Lower lobe of right lung (tissue), 2 donors: Measurements from ENCODE around the gene CXCL10. TPM values are rescaled to one million over a fixed set of nuclear protein-coding genes. Genes with fewer than 3 reads are reported as not detected.

Source experiments
- ATAC-seq, 2 donors: fragments of 200-7000 bp; cut with Tn5 transposase; one replicate each; pipeline ENCODE4 v1.9.1; 2020 to 2022; ENCODE audit warnings: mild to moderate bottlenecking in 2 of 2, moderate library complexity in 2 of 2
- DNase-seq: peaks from one replicate; pipeline ENCODE4 v3.0.0-alpha.2; 2020
- H3K27ac ChIP-seq: fragments of 200-600 bp; one replicate; pipeline ENCODE4 v1.8.0; 2022
- H3K27me3 ChIP-seq: fragments of 200-600 bp; one replicate; pipeline ENCODE4 v1.8.0; 2022; ENCODE audit warnings: low read depth
- H3K36me3 ChIP-seq: fragments of 200-600 bp; one replicate; pipeline ENCODE4 v1.8.0; 2022; ENCODE audit warnings: mild to moderate bottlenecking
- H3K4me1 ChIP-seq: fragments of 200-600 bp; one replicate; pipeline ENCODE4 v1.8.0; 2022
- H3K4me3 ChIP-seq: fragments of 200-600 bp; one replicate; pipeline ENCODE4 v1.8.0; 2022; ENCODE audit warnings: mild to moderate bottlenecking
- H3K9me3 ChIP-seq: fragments of 200-600 bp; one replicate; pipeline ENCODE4 v1.8.0; 2022
- intact Hi-C: fragments of 100-400 bp; cut with DNase I; formaldehyde crosslinking; loops from one replicate; pipeline ENCODE4 v1.11.0; 2022
- total RNA-seq: library from RNA; stranded (reverse); fragmentation: NEBNext Ultra II Directional; extraction: Animal tissue kit (Norgen Biotek cat#: 25700); gene quantifications from one replicate; pipeline ENCODE4 v1.2.1, GENCODE V29; 2021
- TF ChIP-seq, protein P1 (sequence below): fragments of 200-600 bp; IDR thresholded peaks from one replicate; pipeline ENCODE4 v1.8.0; 2022; ENCODE audit warnings: antibody characterized with exemption, mild to moderate bottlenecking
- donor health status: DM: no; HTN: yes; CAD: no; lungs with severe emphysema.

CXCL10 gene
- total RNA-seq, 1 donor from 2014 or later = 3.3 TPM

DNA sequence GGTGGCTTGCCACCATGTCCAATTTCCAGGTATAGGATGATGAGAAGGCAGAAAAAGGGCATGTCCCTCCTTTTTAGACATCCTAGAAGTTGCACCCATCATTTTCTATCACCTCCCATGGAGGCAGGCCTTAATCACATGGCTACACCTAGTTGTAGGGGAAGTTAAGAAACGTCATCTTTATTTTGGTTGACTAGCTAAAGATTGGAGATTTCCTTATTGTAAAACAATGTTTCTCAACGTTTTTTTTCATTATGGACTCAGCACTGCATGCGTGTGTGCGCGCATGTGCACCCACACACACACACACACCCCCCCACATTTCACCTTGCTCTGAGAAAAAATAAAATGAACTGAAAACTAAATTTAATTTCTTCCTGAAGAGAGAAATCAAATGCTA, 14.0 kb downstream of the CXCL10 start:
- Histone ChIP-seq H3K36me3 (no peaks in the 10 kb centered on the region), H3K9me3 (no peaks in the 10 kb centered on the region), H3K27me3 (no peaks in the 10 kb centered on the region), H3K4me1 (peaks cover 8% of the 10 kb centered on the region), H3K27ac (no peak overlapping the region), H3K4me3 (no peak overlapping the region)
- TF ChIP-seq, protein P1, sequence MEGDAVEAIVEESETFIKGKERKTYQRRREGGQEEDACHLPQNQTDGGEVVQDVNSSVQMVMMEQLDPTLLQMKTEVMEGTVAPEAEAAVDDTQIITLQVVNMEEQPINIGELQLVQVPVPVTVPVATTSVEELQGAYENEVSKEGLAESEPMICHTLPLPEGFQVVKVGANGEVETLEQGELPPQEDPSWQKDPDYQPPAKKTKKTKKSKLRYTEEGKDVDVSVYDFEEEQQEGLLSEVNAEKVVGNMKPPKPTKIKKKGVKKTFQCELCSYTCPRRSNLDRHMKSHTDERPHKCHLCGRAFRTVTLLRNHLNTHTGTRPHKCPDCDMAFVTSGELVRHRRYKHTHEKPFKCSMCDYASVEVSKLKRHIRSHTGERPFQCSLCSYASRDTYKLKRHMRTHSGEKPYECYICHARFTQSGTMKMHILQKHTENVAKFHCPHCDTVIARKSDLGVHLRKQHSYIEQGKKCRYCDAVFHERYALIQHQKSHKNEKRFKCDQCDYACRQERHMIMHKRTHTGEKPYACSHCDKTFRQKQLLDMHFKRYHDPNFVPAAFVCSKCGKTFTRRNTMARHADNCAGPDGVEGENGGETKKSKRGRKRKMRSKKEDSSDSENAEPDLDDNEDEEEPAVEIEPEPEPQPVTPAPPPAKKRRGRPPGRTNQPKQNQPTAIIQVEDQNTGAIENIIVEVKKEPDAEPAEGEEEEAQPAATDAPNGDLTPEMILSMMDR = no peak
- intact Hi-C loops = no loop called here
- DNase-seq (no peak), ATAC-seq (no peak)

DNA sequence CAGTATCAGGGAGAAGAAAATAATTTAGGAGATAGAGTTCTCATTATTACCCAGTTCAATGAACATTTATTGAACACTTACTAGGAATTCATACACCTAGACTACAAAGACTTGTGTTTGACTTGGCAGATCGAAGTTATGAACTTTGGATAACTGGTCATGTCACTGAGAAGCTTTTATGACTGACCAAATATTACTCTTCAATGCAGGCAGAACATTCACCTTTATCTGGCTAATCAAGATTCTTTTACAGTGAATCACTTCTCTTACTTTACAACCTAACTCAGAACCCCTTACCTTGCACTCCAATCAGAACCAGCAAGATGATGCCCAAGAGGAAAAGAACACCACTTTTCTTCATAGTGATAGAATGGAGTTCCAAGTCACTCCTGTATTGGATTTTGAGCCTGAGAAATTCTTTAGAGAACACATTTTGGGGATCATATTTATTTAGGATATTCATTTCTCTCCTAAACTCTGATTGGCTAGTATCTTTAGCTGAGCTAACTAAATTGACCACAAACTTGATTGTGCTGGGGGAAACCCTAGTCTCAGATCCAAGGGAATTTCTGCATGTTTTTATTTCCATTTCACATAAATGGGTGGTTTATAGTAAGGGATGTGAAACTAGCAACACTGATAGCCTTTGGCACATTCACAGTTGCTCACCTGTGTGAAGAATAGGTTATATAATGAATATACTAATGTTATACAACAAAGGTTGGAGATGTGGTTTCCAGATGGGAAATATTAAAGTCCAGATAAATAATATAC, 16.0 kb downstream of the CXCL10 start, which contains the start of gene CXCL9:
Gene CXCL9, minus strand, starts transcription at position 421 of the 774 bp plus-strand sequence. Its CDS starts 60 bp downstream, at position 361.
- no peak for DNase-seq
- intact Hi-C loops = no loop called here
- Histone ChIP-seq H3K36me3 (no peaks in the 10 kb centered on the region), H3K27me3 (no peaks in the 10 kb centered on the region), H3K9me3 (no peaks in the 10 kb centered on the region), H3K4me3 (no peak within 1 kb of the TSS), H3K4me1 (peaks cover 8% of the 10 kb centered on the region), H3K27ac (no peak within 1 kb of the TSS)
- no peak for ATAC-seq
- TF ChIP-seq, protein P1 = no peak

DNA sequence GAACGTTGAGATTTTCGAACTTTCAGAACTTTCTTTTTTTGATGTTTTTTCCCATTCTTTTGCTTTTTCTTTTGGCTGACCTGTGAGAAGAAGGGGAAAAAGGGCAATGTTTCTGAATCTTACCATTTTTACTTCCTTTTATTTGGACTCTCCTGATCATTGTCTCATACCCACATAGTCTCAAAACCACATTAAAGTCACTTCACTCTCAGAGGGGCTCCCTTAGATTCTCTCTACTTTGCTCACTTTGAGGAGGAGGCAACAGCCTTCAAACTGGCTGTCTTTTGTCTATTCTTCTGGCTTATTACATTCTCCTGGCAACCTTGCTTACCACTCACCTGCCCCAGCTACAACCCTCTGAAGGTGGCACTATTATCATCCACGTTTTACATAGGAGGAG, 19.7 kb downstream of the CXCL10 start:
- TF ChIP-seq, protein P1 = no peak
- Histone ChIP-seq H3K27ac (no peak overlapping the region), H3K27me3 (no peaks in the 10 kb centered on the region), H3K36me3 (no peaks in the 10 kb centered on the region), H3K4me3 (no peak overlapping the region), H3K9me3 (no peaks in the 10 kb centered on the region), H3K4me1 (no peaks in the 10 kb centered on the region)
- DNase-seq (no peak), ATAC-seq (no peak)
- intact Hi-C loops = no loop called here

DNA sequence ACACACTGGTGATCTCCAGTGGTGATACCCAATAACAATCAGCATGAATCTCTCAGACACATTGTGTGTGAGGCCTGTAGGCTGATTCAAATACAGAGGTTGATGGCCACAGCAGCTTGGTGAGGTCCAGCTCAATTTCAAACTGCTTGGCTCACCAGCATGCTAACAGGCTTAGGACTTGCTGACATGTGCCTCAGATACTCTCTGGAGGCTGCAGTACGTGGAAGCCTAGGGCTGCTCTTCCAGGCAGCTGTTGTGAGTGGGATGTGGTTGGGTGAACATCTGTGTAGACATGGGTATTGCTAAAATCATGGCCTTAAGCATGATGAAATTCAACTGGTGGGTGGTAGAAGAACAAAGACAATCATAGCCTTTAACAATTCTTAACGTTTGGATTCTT, 20.3 kb downstream of the CXCL10 start:
- TF ChIP-seq, protein P1 = no peak
- no peak overlapping the region for H3K27ac ChIP-seq
- no peak for DNase-seq
- H3K4me1 ChIP-seq = no peaks in the 10 kb centered on the region
- intact Hi-C loops = no loop called here
- H3K27me3 ChIP-seq = no peaks in the 10 kb centered on the region
- H3K9me3 ChIP-seq = no peaks in the 10 kb centered on the region
- ATAC-seq = no peak
- H3K4me3 ChIP-seq = no peak overlapping the region
- H3K36me3 ChIP-seq = no peaks in the 10 kb centered on the region

DNA sequence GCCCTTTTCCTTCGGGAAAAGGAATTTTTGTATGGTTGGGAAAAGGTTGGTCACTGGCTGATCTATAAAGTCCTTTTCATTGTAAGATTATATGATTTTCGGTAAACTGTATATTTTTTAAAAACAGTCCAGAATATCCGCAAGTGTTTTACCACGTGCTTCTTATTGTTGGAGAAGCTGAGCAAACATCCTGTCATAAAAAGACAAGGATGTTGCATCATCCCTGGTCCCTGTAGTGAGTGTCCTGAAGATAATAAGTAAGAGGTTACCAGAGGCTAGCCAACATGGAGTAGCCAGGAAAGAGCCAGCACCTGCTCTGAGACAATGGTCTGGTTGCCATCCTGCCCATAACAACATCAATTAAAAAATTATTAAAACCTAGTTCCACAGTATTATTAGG, 21.1 kb downstream of the CXCL10 start:
- TF ChIP-seq, protein P1 = no peak
- H3K27me3 ChIP-seq = no peaks in the 10 kb centered on the region
- no peaks in the 10 kb centered on the region for H3K9me3 ChIP-seq
- ATAC-seq = peak in 1 of 2 donors; percentile 51
- intact Hi-C loops = no loop called here
- no peak for DNase-seq
- no peak overlapping the region for H3K4me3 ChIP-seq
- no peaks in the 10 kb centered on the region for H3K36me3 ChIP-seq
- no peak overlapping the region for H3K27ac ChIP-seq
- H3K4me1 ChIP-seq = no peaks in the 10 kb centered on the region
